Endometrium (tissue), 2 donors: ENCODE data around the gene ARFGAP1.
"Not testable (repeated sequence)": the region's sequence is repeated elsewhere in the genome, so short reads cannot be mapped to it uniquely, and the experiment has no call there.

Experiments used
- FAIRE-seq: peaks from 2 replicates; lab custom pipeline; 2012; peaks lifted over from hg19 to GRCh38; lab: Jason Lieb, UNC
- donor health status: control.
- donor health status: control.

Gene ARFGAP1

DNA sequence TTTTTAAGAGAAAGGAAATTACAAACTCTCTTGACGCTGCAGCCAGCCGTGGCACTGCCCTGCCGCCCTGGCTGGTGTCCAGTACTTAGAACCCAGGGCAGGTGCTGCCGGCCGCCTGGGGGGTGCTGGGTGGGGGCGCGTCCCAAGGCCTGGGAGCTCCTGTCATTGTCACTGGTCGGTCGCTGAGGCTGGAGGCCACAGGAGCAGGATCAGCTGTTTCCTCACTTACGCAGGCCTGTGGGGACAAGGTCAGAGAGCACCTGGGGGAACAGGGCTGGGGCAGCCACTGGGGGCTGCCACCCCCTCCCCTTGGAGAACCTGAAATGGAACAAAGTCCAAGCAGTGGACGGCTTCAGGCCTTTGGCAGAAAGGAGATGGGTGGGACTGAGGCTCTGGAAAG, 31.3 kb upstream of the ARFGAP1 start:
- FAIRE-seq = no peak

DNA sequence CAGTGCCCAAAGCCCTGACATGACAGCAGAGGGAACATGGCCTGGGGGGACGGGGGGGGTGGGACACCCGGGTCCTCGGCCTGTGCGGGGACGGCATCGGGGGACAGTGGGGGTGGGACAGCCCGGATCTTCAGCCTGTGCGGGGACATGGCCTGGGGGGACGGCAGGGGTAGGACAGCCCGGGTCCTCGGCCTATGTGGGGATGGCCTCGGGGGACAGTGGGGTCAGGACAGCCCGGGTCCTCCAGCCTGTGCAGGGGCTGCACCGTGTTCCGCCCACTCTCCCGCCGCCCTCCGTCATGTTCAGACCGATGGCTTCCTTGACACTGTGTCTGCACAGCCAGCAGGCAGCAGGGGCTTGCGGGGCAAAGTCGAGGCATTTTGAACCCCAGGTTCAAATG, 29.9 kb upstream of the ARFGAP1 start:
- FAIRE-seq = no peak

DNA sequence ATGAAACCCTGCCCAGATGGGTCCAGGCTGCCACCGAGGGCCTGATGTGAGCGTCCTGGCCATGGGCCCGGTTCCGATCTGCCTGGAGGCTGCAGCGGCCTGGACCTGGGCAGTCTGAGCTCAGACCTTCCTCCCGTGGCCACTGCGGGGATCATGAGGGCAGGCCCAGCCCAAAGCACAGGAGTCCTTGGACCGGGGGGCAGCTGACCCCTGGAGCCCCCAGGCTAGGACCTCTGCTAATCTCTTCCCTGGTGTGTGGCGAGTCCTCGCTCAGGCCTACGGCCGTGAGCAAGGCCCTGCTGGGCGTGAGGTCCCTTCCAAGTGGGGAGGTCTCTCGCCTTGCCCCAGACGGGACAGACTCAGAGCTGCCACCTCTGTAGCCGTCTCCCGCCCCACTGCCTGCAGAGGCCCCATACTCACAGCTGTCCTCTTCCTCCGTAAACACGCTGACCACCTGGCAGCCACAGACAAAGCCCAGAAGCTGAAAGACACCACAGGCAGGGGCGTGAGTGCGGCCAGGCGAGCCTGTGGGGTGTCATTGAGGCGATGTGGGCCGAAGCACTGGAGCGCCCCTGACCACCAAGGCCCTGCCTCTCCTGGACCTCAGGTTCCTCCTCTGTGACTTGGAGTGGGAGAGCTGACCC, 28.9 kb upstream of the ARFGAP1 start:
- FAIRE-seq = no peak

DNA sequence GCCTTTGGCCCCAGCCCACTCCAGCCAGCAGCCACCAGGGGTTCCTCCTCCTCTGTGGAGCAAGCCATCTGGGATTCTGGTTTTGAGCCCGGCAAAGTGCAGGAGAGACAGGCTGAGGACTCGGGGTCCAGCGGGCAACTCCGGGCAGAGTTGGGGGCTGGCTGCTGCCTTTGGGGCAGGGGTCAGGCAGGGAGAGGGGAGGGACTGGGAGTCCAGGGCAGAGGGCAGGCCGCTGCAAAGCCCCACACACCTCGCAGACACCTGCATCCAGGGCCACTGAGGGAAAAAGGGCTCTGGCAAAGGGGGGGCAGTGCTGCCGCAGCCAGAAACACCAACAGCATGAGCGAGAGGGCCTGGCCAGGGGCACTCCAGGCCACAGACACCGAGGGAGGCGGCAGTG, 28.1 kb upstream of the ARFGAP1 start:
- FAIRE-seq = no peak

DNA sequence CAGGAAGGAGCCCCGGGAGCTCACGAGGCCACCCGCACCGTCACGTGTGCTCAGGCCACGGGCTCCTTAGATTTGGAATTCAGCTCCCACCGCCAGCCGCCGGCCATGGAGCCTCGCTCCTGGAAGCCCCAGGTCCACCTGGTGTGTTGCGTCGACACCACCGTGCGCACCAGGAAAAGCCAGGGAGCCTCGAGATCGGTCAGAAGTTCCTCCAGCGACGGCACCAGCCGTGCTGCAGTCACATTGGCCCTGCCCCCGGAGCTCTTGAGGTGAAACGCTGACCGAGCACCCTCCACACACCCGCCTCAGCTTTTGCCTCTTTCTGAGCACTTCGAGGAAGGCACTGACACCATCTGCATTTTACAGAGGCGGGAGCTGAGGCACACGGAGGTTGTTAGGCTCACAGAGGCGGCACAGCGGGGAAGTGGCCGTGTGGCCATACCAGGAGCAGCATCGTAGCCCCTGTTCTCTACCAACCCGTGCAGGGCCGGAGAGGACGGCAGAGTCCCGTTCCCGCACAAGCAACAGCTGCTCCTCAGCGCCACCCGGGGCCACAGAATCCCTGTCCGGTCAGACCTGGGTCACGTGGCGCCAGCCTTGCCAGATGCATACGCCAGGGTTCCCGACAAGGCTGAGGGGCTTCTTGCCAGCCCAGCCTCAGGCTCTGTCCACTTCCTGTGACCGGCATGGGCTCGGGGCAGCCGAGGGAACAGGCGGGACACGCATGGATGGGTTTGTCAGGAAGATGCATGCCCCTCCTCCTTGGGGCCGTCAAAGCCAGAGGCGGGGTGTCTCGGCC, 25.9 kb upstream of the ARFGAP1 start:
- no peak for FAIRE-seq

DNA sequence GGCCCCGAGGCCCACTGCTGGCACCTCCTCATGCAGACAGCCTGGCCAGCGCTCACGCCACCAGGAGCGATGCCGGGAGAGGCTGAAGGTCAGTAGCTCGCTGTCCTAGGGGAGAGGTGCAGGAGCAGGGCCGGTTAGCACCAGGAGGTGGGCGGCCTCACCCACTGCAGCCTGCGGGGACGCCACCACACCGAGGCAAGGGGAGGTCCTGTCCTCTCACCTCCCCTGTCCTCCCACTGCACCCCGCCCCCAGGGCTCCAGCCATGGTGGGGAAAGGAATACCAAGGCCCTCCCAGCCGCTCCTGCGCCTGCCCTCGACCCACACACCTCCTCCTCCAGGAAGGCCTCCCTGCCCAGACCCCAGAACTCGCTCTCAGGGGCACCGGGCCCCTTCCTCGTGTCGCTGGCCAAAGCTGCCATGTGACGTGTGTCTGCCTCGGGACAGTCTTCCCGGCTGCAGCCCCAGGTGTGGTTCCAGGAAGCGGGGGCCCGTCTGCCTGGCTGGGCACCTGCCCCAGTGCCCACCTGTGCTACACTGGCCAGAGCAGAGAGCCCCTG, 24.9 kb upstream of the ARFGAP1 start:
- FAIRE-seq = no peak

DNA sequence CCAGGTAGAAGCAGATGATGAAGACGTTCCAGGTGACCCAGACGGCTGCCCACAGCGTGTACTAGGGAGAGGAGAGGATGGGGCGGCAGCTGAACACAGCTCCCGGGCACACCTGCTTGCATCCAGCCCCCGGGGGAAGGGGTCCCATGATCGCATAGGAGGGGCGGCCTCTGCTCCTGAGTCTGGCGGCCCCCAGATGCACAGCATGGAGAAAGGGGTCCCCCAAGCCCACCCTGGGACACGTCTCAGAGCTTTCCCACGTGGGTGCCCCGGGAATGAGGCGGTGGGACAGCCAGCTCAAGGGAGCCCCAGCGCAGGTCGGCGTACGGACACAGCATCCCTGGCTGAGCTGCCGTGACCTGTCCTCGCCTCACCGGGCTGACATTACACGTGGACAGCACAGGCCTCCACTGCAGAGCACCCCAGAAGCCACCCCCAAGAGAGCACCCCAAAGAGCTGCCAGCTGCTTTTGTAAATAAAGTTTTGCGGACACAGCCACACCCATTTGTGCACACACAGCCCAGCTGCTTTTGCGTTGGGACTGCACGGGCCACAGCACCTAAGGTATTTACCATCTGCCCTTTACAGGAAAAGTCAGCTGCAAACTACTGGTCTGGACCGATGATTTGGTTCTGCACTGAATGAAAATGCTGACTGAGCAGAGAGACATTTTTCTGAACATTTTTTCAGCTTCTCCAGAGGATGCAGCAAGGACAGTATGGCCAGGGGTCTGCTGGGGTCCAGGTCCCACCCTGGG, 23.6 kb upstream of the ARFGAP1 start:
- FAIRE-seq = no peak

DNA sequence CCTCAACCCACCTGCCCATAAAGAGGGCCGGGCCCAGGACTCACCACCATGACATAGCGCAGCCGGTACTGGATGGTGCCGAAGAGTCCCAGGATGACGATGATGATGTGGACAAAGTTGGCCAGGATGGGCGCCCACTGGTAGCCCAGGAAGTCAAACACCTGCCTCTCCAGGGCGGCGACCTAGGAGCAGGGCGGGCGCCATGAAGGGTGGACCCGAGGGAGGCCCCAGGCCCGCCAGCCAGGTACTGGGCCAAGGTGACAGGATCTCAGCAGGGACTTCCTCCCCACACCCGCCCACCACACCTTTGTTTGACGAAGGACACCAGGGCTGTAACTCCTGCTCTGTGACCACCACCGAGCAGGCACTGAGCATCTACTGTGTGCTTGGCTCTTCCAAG, 22.7 kb upstream of the ARFGAP1 start:
- no peak for FAIRE-seq

DNA sequence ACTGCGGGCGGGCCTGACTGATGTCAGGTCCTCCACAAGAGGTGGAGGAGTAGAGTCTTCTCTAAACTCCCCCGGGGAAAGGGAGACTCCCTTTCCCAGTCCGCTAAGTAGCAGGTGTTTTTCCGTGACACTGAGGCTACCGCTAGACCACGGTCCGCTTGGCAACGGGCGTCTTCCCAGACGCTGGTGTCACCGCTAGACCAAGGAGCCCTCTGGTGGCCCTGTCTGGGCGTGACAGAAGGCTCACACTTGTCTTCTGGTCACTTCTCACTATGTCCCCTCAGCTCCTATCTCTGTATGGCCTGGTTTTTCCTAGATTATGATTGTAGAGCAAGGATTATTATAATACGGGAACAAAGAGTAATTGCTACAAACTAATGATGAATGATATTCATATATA, 21.3 kb upstream of the ARFGAP1 start:
- FAIRE-seq = not testable (repeated sequence)

DNA sequence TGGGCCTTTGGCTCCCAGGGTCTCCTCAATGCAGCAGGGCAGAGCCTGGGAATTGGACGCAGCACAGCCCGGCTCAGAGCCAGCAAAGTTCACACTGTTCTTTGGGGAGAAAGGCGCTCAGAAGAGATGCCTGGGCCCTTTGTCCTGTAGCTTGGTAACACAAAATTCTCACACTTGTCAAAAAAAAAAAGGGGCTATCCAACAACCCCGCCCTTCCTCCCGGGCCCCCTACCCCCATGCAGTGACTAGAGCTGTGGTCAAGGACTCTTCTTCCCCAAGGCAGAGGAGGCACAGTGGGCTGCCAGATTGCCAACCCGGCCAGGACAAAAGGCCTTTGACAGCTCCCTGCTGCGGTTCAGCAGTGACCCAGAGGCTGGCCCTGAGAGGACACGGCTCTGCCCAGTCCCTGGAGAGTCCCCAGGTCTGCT, 20.3 kb upstream of the ARFGAP1 start:
- FAIRE-seq = no peak

DNA sequence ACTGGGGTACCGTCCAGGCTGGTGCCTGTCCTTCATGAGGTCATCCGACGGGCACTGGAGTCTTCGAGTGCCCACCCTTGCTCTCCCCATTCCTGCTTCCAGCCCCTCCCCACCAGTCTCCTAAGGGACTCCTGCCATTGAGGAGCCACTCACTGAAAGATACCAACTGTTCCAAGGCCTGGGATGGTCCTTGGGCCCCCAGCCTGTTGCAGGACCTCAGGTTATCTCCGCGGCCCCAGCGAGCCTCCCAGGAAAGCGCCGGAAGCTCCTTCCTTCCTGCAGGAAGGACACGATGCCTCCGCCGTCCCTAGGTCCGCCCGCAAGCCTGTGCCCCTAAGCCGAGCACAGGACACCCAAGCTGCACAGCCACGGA, 19.6 kb upstream of the ARFGAP1 start:
- FAIRE-seq = no peak

DNA sequence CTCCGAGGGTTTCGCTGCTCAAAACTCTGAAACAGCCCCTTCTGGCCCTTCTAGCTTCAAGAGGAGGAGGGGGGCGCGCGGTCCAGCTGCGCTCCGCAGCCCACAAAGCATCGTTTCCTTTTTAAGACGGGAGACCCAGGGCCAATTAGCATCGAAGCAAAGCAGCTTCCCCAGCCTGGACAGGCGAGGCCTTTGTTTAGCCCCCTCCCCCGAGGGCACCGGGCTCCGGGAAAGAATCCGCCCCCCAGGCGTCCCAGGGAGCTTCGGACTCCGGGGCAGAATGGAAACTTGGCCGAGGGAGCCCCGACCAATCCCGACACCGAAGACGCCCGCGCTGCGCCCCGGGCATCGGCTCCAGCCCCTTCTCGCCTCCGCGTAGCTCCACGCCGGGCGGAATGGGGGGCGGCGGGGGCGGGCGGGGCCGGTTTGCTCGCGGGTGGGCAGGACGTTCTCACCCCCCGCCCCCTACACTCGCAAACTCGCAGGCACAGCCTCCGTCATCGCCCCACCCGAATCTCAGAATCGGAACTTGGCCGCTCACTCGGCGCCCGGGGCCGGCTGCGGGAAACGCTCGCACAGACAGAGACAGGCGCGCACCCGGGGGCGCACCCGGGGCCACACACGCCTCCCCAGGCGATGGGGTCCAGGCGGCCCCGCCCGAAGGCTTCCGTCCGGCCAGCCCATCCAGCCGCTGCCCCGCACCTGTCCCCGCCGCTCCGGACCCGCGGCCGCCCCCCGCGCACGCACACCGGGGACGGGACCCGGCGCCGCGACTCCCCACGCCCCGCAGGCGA, 19.0 kb upstream of the ARFGAP1 start:
- FAIRE-seq = no peak

DNA sequence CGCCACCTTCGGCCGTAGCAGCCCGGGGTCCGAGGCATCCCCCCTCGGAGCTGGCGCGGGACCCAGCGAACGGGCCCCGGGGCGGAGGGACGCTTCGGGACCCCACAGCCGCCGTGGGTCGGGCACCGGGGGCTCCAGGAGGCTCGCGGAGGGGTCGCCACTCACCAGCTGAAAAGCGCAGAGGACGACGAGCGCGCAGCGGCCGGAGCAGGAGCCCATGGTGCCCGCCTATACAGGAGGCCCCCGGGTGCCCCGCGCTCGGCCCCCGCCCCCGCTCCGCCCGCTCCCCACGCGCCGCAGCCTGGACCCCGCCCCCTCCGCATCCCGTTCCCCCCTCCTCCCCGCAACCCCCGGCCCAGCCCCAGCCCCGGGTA, 18.4 kb upstream of the ARFGAP1 start, which contains the start of gene NKAIN4:
Gene NKAIN4, minus strand, starts transcription at position 232 of the 374 bp plus-strand sequence. Its CDS starts 13 bp downstream, at position 219.
- FAIRE-seq = no peak

DNA sequence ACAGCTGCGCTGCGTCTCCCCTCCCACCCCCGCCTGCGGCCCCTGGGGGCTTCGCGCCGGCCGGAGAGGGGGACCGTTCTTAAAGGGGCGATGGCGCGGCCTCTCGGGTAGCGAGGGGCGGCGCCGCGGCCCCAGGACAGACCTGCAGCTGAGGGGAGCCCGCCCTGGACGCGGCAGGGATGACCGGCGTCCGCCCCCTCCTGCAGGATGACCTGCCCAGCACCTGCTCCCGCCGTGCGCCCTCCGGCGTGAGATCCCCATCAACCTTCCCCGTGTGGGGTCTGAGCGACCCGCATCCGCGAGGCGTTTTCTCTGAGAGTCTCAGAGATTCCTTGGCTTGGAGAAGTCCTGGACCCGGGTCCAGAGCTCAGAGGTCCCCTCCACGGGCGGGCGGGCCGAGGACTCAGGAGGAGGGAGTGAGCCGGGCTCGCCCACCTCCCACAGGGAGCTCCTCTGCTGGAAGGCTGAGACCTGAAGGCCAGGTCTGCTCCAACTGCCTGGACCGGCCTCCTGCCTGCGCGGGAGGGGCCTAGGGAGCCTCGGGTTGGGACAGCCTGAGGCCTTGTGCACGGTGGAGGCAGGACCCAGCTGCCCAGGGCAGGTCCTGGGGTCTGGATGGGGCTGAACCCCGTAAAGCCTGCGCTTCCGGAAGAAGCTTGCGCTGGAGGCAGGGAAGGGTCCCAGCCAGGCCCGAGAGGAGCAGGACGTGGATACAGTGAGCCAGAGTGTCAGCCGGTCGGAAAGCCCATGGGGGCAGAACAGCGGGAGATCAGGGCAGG, 17.8 kb upstream of the ARFGAP1 start:
- no peak for FAIRE-seq

DNA sequence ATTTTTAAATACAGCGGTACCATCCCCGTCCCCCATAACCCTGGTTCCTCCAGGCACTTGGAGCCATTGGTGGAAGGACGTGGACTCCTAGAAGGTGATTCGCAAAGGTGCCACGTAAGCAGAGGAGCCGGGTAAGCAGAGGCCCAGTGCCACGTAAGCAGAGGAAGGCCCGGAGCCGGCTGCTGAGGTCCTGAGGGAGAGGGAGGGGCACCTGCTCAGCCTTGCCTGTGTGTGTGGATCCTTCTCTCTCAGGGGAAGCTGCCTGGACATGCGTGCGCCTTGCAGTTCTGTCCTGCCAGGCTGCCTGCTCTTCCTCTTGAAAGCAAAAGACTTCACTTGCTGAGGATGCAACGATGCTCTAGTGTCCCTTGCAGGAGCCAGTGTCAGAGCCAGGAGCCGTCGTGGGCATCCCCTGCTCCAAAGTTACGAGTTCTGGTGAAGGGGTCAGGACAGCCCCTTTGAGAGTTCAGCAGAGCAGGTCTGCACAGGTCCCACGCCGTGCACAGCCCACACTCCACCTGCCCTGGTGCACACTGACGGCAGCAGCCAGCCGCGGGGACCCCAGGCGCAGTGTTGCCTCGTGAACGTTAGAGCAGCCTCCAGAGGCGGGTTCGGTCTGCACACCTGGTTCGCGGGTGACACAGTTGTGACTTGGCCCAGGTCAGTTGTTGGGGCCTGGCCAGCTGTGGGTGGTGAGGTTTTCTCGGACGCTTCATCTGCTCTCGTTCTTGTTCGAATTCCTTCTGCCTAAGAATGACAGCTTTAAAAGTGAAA, 16.5 kb upstream of the ARFGAP1 start:
- no peak for FAIRE-seq

DNA sequence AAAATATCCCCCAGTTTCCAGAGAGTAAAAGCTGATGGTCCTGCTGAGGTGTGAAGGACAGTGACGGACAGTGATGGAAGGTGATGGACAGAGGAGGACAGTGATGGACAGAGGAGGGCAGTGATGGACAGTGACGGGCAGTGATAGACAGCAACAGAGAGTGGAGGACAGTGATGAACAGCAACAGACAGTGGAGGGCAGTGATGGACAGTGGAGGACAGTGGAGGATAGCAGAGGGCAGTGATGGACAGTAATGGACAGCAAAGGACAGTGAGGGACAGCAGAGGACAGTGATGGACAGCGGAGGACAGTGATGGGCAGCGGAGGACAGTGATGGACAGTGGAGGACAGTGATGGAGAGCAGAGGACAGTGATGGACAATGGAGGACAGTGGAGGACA, 15.7 kb upstream of the ARFGAP1 start:
- FAIRE-seq = no peak

DNA sequence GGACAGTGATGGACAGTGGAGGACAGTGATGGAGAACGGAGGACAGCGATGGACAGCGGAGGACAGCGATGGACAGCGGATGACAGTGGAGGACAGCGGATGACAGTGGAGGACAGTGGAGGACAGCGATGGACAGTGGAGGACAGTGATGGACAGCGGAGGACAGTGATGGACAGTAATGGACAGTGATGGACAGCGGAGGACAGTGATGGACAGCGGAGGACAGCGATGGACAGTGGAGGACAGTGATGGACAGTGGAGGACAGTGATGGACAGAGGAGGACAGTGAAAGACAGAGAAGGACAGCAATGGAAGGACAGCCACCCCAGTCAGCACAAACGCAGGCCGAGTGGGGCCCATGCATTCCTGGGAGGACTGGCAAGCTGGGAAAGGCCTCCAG, 15.0 kb upstream of the ARFGAP1 start:
- FAIRE-seq = no peak

DNA sequence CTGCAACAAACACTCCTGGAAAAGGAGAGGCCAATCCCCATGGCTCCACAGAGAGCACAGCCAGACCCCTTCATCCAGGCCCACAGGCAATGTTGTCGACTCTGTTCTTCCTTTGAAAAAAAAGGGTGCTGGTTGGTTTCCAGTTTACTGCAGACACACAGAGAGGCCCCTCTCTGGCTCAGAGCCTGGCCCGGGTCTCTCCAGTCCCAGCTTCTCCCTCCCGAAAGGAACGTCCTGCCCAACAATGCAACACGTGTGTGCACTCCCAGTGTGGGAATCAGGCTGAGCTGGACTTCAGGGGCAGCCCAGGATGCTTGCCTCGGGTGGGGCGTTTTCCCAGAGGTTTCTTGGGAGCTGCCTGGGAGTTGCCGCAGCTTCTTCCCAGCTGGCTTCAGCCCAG, 13.8 kb upstream of the ARFGAP1 start:
- FAIRE-seq = no peak

DNA sequence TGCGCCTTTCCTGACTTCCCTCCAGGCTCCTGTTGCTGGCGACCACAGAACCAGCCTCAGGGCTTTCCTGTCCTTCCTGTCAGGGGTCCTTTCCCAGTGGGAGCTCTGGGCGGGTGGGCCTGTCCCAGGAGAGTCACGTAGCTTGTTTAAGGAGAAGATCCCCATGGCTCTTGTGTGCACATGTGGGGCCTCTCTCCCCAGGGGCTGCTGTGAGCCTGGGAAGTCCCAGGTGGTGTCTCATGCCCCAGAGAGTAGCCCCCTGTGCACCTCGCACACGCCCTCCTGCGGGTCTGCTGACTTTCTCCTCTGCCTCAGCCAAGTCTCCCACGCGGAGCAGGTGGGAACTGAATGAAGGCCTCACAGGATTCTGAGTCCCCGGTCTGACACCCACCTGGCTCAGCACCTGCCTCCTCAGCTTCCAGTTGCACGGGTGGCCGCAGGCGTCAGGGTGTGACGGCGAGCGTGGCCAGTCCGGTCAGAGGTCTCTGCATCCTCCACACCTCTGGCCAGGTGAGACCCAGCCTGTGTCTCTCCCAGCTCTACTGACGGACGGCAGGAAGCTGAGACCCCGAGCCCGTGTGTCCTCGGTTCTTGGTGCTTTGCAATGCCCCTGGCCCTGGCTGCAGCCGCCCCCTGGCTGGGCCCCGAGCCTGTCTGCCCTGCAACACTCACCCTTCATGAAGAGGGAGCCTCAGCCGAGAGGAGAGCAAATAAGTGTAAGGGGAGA, 12.7 kb upstream of the ARFGAP1 start:
- no peak for FAIRE-seq

DNA sequence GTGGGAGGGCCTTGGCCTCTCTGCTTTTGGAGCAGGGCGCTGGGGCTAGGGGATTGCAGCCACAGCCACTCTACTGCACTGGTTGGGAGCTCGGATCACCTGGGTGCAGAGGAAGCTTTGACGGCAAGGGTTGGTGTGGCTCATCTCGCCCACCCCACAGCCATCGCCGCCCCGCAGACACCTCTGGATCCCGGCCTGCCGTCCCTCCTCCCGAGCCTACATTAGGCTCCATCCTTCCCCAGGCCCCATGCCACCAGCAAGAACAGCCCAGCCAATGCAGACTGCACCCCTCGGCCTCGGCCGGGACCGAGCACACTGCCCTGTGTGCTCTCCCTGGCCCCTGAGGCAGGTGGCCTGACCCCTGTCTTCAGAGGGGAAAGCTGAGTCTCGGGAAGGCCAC, 12.1 kb upstream of the ARFGAP1 start:
- FAIRE-seq = no peak
